HepG2 (cell line): ENCODE results near the gene CDK13. TPM values are rescaled to one million over a fixed set of nuclear protein-coding genes. Genes with fewer than 3 reads are reported as not detected.

Experiments
- AGO2 ChIP-seq: fragments of 200-400 bp; formaldehyde crosslinking; optimal IDR thresholded peaks from 2 replicates; pipeline ENCODE3; 2017; ENCODE audit warnings: mild to moderate bottlenecking, low read depth, low read length, moderate library complexity
- ASH2L ChIP-seq: fragments of 300-600, 200-600 bp; sonication (generic); IDR thresholded peaks from 2 replicates; pipeline ENCODE4 v1.7.0; 2017; ENCODE audit warnings: low read depth, mild to moderate bottlenecking, moderate library complexity, mixed read lengths, low read length; ENCODE audit not compliant: insufficient read length
- ATF3 ChIP-seq: sonication (generic); formaldehyde crosslinking; IDR thresholded peaks from 2 replicates; pipeline ENCODE4 v1.4.0; 2020; ENCODE audit warnings: missing genetic modification reagents
- ETS1 ChIP-seq: sonication (generic); formaldehyde crosslinking; IDR thresholded peaks from 2 replicates; pipeline ENCODE4 v1.4.0; 2020; ENCODE audit warnings: missing genetic modification reagents
- HINFP ChIP-seq: sonication (generic); formaldehyde crosslinking; IDR thresholded peaks from 2 replicates; pipeline ENCODE4 v1.4.0; 2020; ENCODE audit warnings: low read depth, mild to moderate bottlenecking, missing genetic modification reagents
- HMGXB4 ChIP-seq, 2 experiments: sonication (generic) in 1 of 2; formaldehyde crosslinking in 1 of 2; IDR thresholded peaks; 2 replicates each; pipeline versions ENCODE4 v1.4.0 to v1.6.1; 2018 to 2020; ENCODE audit warnings: missing genetic modification reagents in 2 of 2, borderline replicate concordance in 1 of 2, low read depth in 1 of 2, mild to moderate bottlenecking in 1 of 2, missing biosample characterization in 1 of 2
- KLF6 ChIP-seq: IDR thresholded peaks from 2 replicates; pipeline ENCODE4 v1.8.0; 2016; ENCODE audit warnings: missing biosample characterization, missing genetic modification reagents
- KMT2B ChIP-seq: IDR thresholded peaks from 2 replicates; pipeline ENCODE4 v1.6.1; 2016; ENCODE audit warnings: missing genetic modification reagents, missing compliant biosample characterization
- SP2 ChIP-seq: sonication (generic); formaldehyde crosslinking; IDR thresholded peaks from 2 replicates; pipeline ENCODE4 v1.5.1; 2020; ENCODE audit warnings: mild to moderate bottlenecking, missing genetic modification reagents
- TAF1 ChIP-seq: sonication (generic); formaldehyde crosslinking; IDR thresholded peaks from 2 replicates; pipeline ENCODE4 v1.4.0; 2020; ENCODE audit warnings: missing genetic modification reagents
- UBTF ChIP-seq: sonication (generic); formaldehyde crosslinking; IDR thresholded peaks from 2 replicates; pipeline ENCODE4 v1.4.0; 2020; ENCODE audit warnings: mild to moderate bottlenecking, missing genetic modification reagents
- YEATS4 ChIP-seq: sonication (generic); formaldehyde crosslinking; IDR thresholded peaks from 2 replicates; pipeline ENCODE4 v1.4.0; 2020; ENCODE audit warnings: missing genetic modification reagents, borderline replicate concordance
- ZC3H13 ChIP-seq: sonication (generic); formaldehyde crosslinking; IDR thresholded peaks from 2 replicates; pipeline ENCODE4 v1.8.1; 2023; ENCODE audit warnings: mild to moderate bottlenecking, missing genetic modification reagents, moderate library complexity
- ZFP36L1 ChIP-seq: sonication (generic); formaldehyde crosslinking; IDR thresholded peaks from 2 replicates; pipeline ENCODE4 v1.8.0; 2022; ENCODE audit warnings: mild to moderate bottlenecking, missing genetic modification reagents, moderate library complexity
- ZFP90 ChIP-seq: sonication (generic); formaldehyde crosslinking; IDR thresholded peaks from 2 replicates; pipeline ENCODE4 v1.8.0; 2022; ENCODE audit warnings: missing genetic modification reagents, mild to moderate bottlenecking, inconsistent platforms, borderline replicate concordance
- ZNF430 ChIP-seq: sonication (generic); formaldehyde crosslinking; IDR thresholded peaks from 2 replicates; pipeline ENCODE4 v1.9.0; 2021; ENCODE audit warnings: mild to moderate bottlenecking, missing genetic modification reagents
- ZNF557 ChIP-seq: sonication (generic); formaldehyde crosslinking; IDR thresholded peaks from 2 replicates; pipeline ENCODE4 v1.4.0; 2020; ENCODE audit warnings: missing genetic modification reagents
- ZNF709 ChIP-seq: sonication (generic); formaldehyde crosslinking; IDR thresholded peaks from 2 replicates; pipeline ENCODE4 v1.5.0; 2020; ENCODE audit warnings: mild to moderate bottlenecking, missing genetic modification reagents
- ZNF746 ChIP-seq: sonication (generic); formaldehyde crosslinking; IDR thresholded peaks from 2 replicates; pipeline ENCODE4 v1.8.0; 2022; ENCODE audit warnings: mild to moderate bottlenecking, missing genetic modification reagents
- polyA plus RNA-seq, 8 experiments: library from polyadenylated mRNA; depleted of rRNA in 3 of 8; stranded (reverse) in 7 of 8; unstranded in 1 of 8; fragments of >200 nt; fragmentation: Illumina TruSeq in 4 of 8; extraction: Trizol in 4 of 8; gene quantifications; 2 replicates each; pipeline versions ENCODE4 v1.2.1 to v1.2.3, GENCODE V29; 2011 to 2016; ENCODE audit warnings: low read depth in 4 of 8, missing spikeins in 1 of 8, mixed read lengths in 1 of 8; ENCODE audit not compliant: insufficient read depth in 1 of 8
- total RNA-seq, 5 experiments: library from RNA; depleted of rRNA; stranded (reverse); fragments of >200 nt; fragmentation: Illumina TruSeq; extraction: Trizol; gene quantifications; 2 replicates each; pipeline ENCODE4 v1.2.3, GENCODE V29; 2016; ENCODE audit warnings: low read depth in 1 of 5

CDK13 gene
- total and polyA plus RNA-seq, 2 of the 13 experiments (the other 11 are each of a cell fraction or from before 2014, with no cell fraction given) = 21.0 to 40.9 TPM

GRCh38 chr7:39950473-39951225, 593 bp downstream of the CDK13 start (continued):
- TF ChIP-seq ASH2L (peak; percentile 28), ZNF746 (peak; percentile 11; the same call in 1 of the 2 replicates), KMT2B (CRISPR knock-in tag) (0 out of 2 replicates have a peak, but pooled peaks have one; percentile 12), ZC3H13 (CRISPR knock-in tag) (peak; percentile 76), TAF1 (peak; percentile 66), ETS1 (CRISPR knock-in tag) (no peak), ZNF557 (CRISPR knock-in tag) (peak; percentile 9; the same call in 1 of the 2 replicates), ATF3 (0 out of 2 replicates have a peak, but pooled peaks have one; percentile 3), ZNF430 (peak; percentile 1; the same call in 1 of the 2 replicates), YEATS4 (CRISPR knock-in tag) (0 out of 2 replicates have a peak, but pooled peaks have one; percentile 1), AGO2 (peak; percentile 16), HINFP (CRISPR knock-in tag) (0 out of 2 replicates have a peak, but pooled peaks have one; percentile 6), SP2 (peak; percentile 16; the same call in 1 of the 2 replicates), KLF6 (CRISPR knock-in tag) (0 out of 2 replicates have a peak, but pooled peaks have one; percentile 35), ZFP36L1 (peak; percentile 4; the same call in 1 of the 2 replicates), UBTF (peak; percentile 73), HMGXB4 (CRISPR knock-in tag; IDR thresholded peaks at IDR 0.05; ENCODE audit: borderline replicate concordance in 1 of 2, low read depth in 1 of 2) (peak; percentile 15 to 53; a peak in 3 of 4 replicates), ZFP90 (CRISPR knock-in tag) (no peak), ZNF709 (peak; percentile 61; the same call in 1 of the 2 replicates)
